Activated B cell treated with CpG ODN at 0.5 μM for 24 hours (primary cell): ENCODE results near the gene ABCD3. TPM values are rescaled to one million over a fixed set of nuclear protein-coding genes. Genes with fewer than 3 reads are reported as not detected.
"Not testable (repeated sequence)": the region's sequence is repeated elsewhere in the genome, so short reads cannot be mapped to it uniquely, and the experiment has no call there.

Experiments used
- ATAC-seq: fragments of 200-7000 bp; cut with Tn5 transposase; one replicate; pipeline ENCODE4 v1.10.0; 2021; ENCODE audit warnings: low read depth, mild to moderate bottlenecking, moderate library complexity
- CTCF ChIA-PET: fragments of 350-600 bp; sonication (Branson Sonifier 250); formaldehyde crosslinking; loops from one replicate; lab custom pipeline; 2021; ENCODE audit warnings: antibody characterized with exemption; lab: Charles Lee
- POLR2A ChIA-PET: fragments of 350-600 bp; sonication (Branson Sonifier 250); formaldehyde crosslinking; loops from one replicate; lab custom pipeline; 2021; ENCODE audit warnings: antibody characterized with exemption; lab: Charles Lee
- DNase-seq: peaks from one replicate; pipeline ENCODE4 v3.0.0; 2022
- H3K27ac Mint-ChIP-seq: one replicate; pipeline ENCODE4 v1.8.0; 2020; ENCODE audit warnings: mixed read lengths
- H3K27me3 Mint-ChIP-seq: one replicate; pipeline ENCODE4 v1.8.0; 2021; ENCODE audit warnings: mixed read lengths
- H3K36me3 Mint-ChIP-seq: one replicate; pipeline ENCODE4 v1.8.0; 2021; ENCODE audit warnings: low read depth, mixed read lengths
- H3K4me1 Mint-ChIP-seq: one replicate; pipeline ENCODE4 v1.8.0; 2021; ENCODE audit warnings: mixed read lengths
- H3K4me3 Mint-ChIP-seq: one replicate; pipeline ENCODE4 v1.8.0; 2020; ENCODE audit warnings: mild to moderate bottlenecking, mixed read lengths
- H3K9me3 Mint-ChIP-seq: one replicate; pipeline ENCODE4 v1.8.0; 2020; ENCODE audit warnings: mixed read lengths
- intact Hi-C: fragments of 100-400 bp; cut with micrococcal nuclease; formaldehyde crosslinking; loops from one replicate; pipeline ENCODE4 v1.15.1; 2024
- total RNA-seq: library from RNA; stranded (reverse); gene quantifications from 2 replicates; pipeline ENCODE4 v1.2.3, GENCODE V29; 2022
- TF ChIP-seq, protein P1 (sequence below): fragments of 200-600 bp; IDR thresholded peaks from one replicate; pipeline ENCODE4 v1.8.0; 2022; ENCODE audit warnings: antibody characterized with exemption, mild to moderate bottlenecking

The ABCD3 gene
- total RNA-seq, 1 donor from 2014 or later: 23.2 TPM

DNA sequence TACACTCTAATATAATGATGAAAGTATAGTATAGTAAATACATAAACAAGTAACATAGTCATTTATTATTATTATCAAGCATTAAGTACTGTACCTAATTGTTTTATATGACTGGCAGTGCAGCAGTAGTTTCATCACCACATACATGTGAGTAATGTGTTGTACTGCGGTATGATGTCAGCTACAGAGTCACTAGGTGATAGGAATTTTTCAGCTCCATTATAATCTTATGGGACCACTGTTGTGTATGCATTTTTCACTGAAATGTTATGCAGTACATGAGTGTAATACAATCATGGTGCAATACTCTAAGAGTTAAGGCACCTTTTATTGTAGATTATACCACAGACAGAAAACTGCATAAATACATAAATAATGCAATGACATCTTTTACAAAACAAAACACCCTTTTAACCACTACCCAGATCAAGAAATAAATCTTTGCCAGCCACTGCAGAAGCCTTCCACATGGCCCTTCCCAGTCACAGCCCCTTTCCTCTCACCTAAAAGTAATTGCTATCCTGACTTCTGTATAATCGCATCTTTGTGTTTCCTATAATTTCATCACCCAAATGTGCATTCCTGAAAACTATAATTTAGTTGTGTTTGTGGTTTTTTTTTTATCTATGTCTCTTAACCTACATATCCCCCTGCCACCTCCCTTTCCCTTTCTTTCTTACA is 16.3 kb downstream of the ABCD3 start:
- peaks cover 12% of the 10 kb centered on the region for H3K36me3 Mint-ChIP-seq
- CTCF ChIA-PET: no interaction called here
- H3K27ac Mint-ChIP-seq: no peak overlapping the region
- peaks cover 6% of the 10 kb centered on the region for H3K9me3 Mint-ChIP-seq
- intact Hi-C loops: no loop called here
- POLR2A ChIA-PET: no interaction called here
- H3K4me3 Mint-ChIP-seq: no peak overlapping the region
- no peaks in the 10 kb centered on the region for H3K27me3 Mint-ChIP-seq
- ATAC-seq: no peak
- DNase-seq: no peak
- peaks cover 19% of the 10 kb centered on the region for H3K4me1 Mint-ChIP-seq
- TF ChIP-seq, protein P1, sequence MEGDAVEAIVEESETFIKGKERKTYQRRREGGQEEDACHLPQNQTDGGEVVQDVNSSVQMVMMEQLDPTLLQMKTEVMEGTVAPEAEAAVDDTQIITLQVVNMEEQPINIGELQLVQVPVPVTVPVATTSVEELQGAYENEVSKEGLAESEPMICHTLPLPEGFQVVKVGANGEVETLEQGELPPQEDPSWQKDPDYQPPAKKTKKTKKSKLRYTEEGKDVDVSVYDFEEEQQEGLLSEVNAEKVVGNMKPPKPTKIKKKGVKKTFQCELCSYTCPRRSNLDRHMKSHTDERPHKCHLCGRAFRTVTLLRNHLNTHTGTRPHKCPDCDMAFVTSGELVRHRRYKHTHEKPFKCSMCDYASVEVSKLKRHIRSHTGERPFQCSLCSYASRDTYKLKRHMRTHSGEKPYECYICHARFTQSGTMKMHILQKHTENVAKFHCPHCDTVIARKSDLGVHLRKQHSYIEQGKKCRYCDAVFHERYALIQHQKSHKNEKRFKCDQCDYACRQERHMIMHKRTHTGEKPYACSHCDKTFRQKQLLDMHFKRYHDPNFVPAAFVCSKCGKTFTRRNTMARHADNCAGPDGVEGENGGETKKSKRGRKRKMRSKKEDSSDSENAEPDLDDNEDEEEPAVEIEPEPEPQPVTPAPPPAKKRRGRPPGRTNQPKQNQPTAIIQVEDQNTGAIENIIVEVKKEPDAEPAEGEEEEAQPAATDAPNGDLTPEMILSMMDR: no peak

DNA sequence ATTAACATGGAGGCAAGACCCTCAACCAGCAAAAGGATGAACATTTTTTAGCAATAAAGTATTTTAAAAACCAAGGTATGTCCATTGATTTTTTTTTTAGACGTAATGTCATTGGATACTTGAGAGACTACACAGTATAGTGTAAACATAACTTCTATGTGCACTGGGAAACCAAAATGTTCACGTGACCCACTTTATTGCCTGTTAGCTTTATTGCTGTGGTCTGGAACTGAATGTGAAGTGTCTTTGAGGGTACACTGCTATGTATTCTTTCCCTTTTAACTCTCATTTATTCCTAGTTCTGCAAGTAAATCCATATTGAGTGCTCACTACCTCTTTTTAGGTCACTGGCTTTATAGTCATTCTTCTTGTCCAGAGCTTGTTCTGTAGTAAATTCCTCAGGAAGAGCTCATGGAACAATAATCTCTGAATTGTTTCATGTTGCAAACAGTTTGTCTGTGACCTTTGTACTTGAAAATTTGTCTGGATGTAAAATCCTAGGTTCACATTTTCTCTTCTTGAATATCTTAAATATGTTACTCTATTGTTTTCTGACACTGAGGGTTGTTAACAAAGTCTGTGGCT is 20.6 kb downstream of the ABCD3 start:
- DNase-seq: no peak
- H3K4me3 Mint-ChIP-seq: no peak overlapping the region
- peaks cover 15% of the 10 kb centered on the region for H3K9me3 Mint-ChIP-seq
- ChIA-PET POLR2A (no interaction called here), CTCF (no interaction called here)
- no peak for ATAC-seq
- TF ChIP-seq, protein P1: no peak
- peaks cover 16% of the 10 kb centered on the region for H3K36me3 Mint-ChIP-seq
- no peak overlapping the region for H3K27ac Mint-ChIP-seq
- peaks cover 14% of the 10 kb centered on the region for H3K4me1 Mint-ChIP-seq
- H3K27me3 Mint-ChIP-seq: no peaks in the 10 kb centered on the region
- intact Hi-C loops: no loop called here

DNA sequence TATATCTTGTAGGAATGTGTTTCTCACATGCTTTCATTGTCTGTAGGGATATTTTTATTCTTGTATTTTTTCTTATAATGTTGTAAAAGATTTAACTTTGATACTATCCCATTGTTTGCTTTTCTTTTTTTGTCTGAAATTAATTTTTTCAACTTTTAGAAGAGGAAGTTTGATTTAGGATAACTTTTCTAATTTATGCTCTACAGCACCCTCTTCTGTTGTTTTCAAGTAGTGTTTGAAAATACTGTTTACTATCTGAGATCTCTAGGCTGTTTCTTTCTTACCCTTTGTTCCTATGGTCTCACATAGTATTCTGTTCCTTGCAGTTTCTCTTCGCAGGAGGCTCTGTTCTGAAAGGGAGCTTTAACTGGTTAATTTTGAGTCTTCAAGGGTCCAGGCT is 21.9 kb downstream of the ABCD3 start:
- TF ChIP-seq, protein P1: no peak
- Mint-ChIP-seq H3K36me3 (peaks cover 22% of the 10 kb centered on the region), H3K27ac (no peak overlapping the region), H3K27me3 (no peaks in the 10 kb centered on the region), H3K4me1 (peaks cover 14% of the 10 kb centered on the region), H3K4me3 (no peak overlapping the region), H3K9me3 (peaks cover 18% of the 10 kb centered on the region)
- ChIA-PET CTCF (no interaction called here), POLR2A (no interaction called here)
- DNase-seq: no peak
- intact Hi-C loops: no loop called here
- ATAC-seq: no peak

DNA sequence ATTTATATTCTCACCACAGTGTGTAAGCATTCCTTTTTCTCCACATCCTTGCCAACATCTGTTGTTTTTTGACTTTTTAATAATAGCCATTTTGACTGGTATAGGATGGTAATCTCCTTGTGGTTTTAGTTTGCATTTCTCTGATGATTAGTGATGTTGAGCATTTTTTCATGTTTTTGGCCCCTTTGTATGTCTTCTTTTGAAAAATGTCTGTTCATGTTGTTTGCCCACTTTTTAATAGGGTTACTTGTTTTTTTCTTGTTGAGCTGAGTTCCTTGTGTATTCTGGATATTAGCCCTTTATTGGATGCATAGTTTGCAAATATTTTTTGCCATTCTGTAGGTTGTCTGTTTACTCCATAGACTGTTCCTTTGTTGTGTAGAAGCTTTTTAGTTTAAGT is 24.9 kb downstream of the ABCD3 start:
- ATAC-seq, DNase-seq, CTCF ChIA-PET, H3K4me3 Mint-ChIP-seq, POLR2A ChIA-PET, H3K27ac Mint-ChIP-seq, H3K27me3 Mint-ChIP-seq, intact Hi-C loops: not testable (repeated sequence)
- H3K9me3 Mint-ChIP-seq: peaks cover 21% of the 10 kb centered on the region
- H3K4me1 Mint-ChIP-seq: peaks cover 14% of the 10 kb centered on the region
- H3K36me3 Mint-ChIP-seq: peaks cover 38% of the 10 kb centered on the region

DNA sequence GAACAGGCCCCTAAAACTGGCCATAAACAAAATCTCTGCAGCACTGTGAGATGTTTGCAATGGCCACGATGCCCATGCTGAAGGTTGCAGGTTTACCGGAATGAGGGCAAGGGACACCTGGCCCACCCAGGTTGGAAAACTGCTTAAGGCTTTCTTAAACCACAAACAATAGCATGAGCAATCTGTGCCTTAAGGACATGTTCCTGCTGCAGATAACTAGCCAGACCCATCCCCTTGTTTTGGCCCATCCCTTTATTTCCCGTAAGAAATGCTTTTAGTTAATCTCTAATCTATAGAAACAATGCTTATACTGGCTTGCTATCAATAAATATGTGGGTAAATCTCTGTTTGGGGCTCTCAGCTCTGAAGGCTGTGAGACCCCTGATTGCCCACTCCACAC is 26.6 kb downstream of the ABCD3 start:
- DNase-seq, intact Hi-C loops, H3K4me1 Mint-ChIP-seq, POLR2A ChIA-PET, CTCF ChIA-PET, H3K27me3 Mint-ChIP-seq, H3K27ac Mint-ChIP-seq, ATAC-seq, H3K4me3 Mint-ChIP-seq: not testable (repeated sequence)
- Mint-ChIP-seq H3K36me3 (peaks cover 56% of the 10 kb centered on the region), H3K9me3 (peaks cover 31% of the 10 kb centered on the region)

DNA sequence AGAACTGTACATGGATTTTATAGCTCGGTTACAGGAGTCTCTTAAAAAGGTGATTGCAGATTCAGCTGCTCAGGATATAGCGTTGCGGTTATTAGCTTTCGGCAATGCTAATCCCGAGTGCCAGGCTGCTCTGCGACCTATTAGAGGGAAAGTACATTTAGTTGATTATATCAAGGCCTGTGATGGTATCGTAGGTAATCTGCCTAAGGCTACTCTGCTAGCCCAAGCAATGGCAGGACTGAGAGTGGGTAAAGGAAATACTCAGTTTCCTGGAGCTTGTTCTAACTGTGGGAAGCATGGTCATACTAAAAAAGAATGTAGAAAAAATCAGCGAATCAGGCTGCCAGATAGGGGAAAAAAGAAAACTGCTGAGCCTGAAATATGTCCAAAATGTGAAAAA is 27.5 kb downstream of the ABCD3 start:
- POLR2A ChIA-PET, H3K4me1 Mint-ChIP-seq, intact Hi-C loops, H3K4me3 Mint-ChIP-seq, ATAC-seq, DNase-seq, CTCF ChIA-PET, H3K27ac Mint-ChIP-seq, H3K27me3 Mint-ChIP-seq: not testable (repeated sequence)
- Mint-ChIP-seq H3K36me3 (peaks cover 62% of the 10 kb centered on the region), H3K9me3 (peaks cover 38% of the 10 kb centered on the region)

DNA sequence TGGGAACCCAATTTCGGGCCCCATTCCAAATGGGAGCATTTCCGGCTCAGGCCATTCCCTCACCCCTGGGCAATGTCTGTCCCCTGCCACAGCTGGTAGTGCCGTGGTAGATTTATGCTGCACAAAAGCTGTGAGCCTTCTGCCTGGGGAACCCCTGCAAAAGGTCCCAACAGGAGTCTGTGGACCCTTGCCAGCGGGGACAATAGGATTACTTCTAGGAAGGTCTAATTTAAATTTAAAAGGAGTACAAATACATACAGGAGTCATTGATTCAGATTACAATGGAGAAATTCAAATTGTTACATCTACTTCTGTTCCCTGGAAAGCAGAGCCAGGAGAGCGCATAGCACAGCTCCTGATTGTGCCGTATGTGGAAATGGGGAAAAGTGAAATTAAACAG is 28.0 kb downstream of the ABCD3 start:
- CTCF ChIA-PET, DNase-seq, H3K4me3 Mint-ChIP-seq, H3K27me3 Mint-ChIP-seq, POLR2A ChIA-PET, ATAC-seq, H3K4me1 Mint-ChIP-seq, intact Hi-C loops, H3K27ac Mint-ChIP-seq: not testable (repeated sequence)
- Mint-ChIP-seq H3K9me3 (peaks cover 40% of the 10 kb centered on the region), H3K36me3 (peaks cover 66% of the 10 kb centered on the region)

DNA sequence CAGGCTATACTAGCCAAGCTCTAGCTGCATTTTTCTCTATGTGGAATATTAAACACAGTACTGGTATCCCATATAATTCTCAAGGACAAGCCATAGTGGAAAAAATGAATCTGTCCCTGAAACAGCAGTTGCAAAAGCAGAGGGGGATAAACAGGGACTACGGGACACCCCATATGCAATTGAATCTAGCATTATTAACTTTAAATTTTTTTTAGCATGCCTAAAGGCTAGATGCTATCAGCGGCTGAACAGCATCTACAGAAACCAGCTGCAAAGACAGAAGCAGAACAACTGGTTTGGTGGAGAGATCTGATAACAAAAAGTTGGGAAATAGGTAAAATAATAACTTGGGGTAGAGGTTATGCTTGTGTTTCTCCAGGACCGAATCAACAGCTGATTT is 30.6 kb downstream of the ABCD3 start:
- H3K27me3 Mint-ChIP-seq, H3K27ac Mint-ChIP-seq, POLR2A ChIA-PET, DNase-seq, H3K4me1 Mint-ChIP-seq, CTCF ChIA-PET, ATAC-seq, intact Hi-C loops, H3K4me3 Mint-ChIP-seq: not testable (repeated sequence)
- peaks cover 71% of the 10 kb centered on the region for H3K36me3 Mint-ChIP-seq
- H3K9me3 Mint-ChIP-seq: peaks cover 37% of the 10 kb centered on the region
